DMS153 treated with DMSO at 0.1 percent for 48 hours (cell line): ENCODE measurements around the gene RRN3.
A peak's percentile ranks its signal among the peaks of the same experiment; 100 is the strongest.
"Not testable (repeated sequence)": the region's sequence is repeated elsewhere in the genome, so short reads cannot be mapped to it uniquely, and the experiment has no call there.

Experiments
- DNase-seq: peaks from one replicate; lab custom pipeline; 2025; ENCODE audit not compliant: unreplicated experiment; lab: John Stamatoyannopoulos, UW

The RRN3 gene

DNA sequence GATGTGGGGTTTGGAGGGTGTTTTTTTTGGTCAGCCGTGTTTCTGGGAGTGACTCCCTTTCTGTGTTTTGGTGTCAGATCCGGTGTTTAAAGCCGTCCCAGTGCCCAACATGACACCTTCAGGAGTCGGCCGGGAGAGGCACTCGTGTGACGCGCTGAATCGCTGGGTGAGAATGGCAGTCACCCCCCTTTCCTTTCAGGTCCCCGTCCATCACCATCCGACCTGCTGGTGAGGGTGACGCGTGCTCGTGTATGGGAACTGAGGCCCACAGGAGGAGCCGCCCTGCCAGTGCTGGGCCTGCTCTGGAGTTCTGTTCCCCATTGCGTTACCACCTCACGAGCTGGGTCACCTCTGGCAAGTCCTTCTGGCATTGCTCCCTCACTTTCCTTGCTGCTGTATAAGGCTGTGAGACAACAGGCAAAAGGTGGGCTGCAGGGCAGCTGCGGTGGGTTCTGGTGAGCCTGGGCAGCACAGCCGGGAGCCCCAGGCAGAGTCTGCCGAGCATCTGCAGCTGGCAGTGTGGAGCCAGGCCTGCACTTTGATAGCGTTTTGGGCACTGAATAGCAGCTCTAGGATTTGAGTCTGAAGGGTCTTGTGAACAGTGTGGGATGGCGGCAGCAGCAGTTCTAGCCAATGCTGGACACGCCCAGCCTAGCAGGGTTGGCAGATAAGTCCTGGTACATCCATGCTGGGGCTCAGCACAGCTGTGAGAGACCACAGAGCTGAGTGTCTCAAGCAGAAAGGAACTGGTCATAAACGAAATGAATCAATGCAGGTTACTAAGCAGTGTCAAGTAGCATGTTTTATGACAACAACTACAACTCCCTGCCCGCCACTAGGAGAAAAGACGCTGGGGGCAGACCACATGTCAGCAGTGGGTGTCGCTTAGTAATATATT is 65.0 kb downstream of the RRN3 start:
- DNase-seq: not testable (repeated sequence)

DNA sequence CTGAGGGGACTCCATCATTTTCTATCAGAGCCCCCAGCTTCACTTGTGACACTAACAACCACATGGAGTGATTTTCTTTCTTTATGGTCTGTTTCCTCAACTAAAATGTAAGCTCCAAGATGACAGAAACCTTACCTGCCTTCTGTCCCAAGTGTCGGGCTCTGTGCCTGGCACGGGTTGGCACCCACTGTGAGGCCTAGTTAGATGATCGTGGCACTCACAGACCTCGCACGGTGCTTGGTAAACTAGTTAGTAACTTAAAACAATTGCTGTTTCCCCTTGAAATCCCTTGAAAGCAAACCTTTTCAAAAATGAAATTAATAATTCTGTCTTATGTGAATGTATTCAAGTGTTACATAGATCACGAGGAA is 65.7 kb downstream of the RRN3 start:
- not testable (repeated sequence) for DNase-seq

DNA sequence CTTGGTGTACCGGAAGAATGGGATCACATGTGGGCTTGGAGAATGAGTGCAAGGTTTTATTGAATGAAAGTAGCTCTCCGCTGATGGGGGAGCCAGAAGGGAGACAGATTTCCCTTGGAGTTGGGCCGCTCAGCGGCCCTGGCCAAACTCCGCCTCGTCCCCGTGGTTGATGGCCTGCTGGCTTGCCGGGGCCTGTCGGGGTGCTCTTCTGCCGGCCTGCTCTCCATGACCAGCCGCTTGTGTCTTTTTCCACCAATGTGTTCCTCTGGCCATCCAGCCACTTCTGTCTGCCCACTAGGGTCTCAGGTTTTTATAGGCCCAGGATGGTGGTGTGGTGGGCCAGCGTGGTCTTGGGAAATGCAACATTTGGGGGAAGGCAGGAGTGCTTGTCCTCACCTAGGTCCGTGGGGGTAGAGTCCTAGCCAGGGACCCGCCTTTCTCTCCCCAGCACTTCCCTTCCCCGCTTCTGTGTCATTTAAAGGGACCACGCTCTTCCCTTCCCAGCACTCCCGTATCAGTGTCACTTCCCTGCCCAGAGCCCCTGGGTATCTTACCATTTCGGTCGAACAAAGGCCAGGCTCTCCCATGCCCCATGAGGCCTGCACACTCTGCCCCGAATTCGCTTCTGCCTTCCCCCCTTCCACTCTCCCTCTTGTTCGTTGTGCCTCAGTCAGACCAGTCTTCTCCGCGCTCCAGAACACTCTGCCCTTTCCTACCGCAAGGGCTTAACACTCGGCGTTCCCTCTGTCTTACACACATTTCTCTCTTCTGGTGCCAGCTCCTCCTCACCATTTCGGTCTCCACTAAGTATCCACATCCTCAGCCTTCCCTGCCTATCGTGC is 66.3 kb downstream of the RRN3 start:
- not testable (repeated sequence) for DNase-seq

DNA sequence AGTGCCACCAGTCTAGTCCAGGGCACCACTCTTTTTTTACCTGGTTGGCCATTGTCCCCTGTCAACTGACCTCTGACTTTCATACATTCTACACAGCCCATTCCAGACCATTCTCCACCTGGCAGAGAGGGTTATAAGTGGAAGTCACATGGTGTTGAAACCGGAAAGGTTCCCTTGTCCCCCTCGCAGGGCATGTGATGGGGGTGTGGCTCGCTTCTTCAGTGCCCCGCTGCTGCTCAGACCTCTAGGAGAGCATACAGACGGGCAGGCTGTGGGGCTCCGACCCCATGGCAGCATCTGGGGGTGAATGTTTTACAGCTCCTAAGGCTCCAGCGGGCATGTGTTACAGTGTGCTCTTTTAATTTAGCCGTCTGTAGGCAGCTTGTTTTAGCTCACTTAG is 67.0 kb downstream of the RRN3 start:
- DNase-seq: not testable (repeated sequence)

DNA sequence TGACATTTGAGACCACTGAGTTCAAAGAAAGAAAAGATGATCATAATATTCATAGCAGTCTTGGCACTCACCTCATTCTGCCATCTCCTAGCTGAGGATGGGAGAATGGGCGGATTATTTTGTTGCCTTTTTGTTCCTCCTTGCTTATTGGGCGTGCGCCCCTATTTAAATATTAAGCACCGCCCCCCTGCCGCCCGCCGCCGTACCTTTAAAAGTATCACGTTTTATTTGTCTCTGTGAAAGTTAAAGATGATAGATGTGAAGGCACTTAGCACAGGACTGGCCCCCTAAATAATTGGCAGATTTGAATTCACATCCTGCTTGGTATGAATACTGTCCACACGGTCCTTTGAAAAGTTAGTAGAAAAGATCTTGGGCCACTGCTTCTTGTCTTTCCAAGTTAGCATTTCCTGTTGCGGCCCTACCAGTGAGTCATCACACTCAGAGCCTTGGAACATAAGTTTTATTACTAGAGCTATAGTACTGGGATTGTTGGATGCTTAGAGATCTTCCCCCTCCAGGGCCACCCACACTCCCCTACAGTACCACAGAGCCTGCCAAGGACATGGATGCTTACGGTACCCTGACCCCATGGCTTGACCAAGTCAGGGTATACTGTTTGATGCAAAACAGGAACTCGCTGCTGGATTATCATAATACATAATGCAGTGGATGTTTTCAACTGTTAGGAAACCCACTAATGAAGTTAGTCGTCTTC is 68.7 kb downstream of the RRN3 start:
- DNase-seq: not testable (repeated sequence)

DNA sequence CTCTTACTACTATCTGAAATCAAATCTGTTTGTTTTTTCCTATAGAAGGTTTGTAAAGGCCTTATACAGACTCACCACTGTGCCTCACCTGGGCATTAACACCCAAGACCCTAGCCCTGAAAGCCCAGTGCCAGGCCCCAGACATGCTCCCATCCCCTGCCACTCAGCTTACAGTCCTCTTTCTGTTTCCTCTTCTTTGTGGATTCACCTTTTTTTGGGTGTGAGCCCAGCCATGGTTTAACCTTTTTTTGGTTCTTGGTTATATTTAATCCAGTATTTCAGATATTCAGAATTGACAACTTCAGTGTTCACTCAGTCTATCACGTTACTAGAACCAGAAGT is 69.2 kb downstream of the RRN3 start:
- DNase-seq: not testable (repeated sequence)

DNA sequence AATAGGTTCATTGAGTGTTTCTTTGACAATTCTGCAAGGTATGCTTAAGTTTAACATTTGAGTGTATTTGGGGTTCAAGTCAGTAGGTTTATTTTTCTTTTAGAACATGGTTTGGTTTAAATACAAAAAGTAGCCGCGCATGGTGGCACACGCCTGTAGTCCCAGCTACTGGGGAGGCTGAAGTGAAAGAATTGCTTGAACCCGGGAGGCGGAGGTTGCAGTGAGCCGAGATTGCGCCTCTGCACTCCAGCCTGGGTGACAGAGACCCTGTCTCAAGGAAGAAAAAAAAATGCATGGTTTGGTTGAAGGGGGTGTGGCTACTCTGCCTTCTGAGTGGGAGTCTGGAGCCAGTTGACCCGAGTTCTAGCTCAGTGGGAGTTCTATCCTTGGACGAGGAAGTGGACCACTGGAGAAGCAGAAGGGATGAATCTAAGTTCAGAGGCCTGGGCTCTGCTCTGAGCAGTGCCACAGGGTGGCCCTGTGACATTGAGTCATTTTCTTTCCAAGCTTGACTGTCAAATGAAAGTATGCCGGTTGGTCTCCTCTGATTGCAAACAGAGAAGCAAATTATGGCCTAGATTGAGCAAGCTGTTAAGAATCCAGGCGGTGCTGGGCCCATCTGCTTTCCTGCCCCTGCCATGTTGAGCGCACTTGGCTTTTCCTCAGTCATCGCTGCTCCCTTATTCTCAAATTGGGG is 70.5 kb downstream of the RRN3 start:
- not testable (repeated sequence) for DNase-seq

DNA sequence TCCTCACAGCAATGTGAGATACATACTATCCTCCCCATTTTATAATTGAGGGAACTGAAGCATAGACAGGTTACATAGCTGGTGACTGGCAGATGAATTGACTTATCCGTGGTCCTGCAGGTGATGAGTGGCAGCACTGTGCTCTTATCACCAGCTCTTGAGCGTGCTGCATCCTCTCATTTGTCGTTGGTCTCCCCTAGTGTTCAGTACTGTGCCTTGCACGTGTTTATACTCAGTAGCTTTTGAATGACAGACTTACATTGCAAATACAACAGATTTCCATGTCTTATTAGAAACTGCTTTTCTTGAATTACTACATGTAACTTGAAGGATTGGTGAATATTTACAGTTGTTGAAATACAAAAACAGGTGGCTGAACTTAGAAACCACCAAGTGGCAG is 71.9 kb downstream of the RRN3 start:
- DNase-seq: peak; percentile 19

DNA sequence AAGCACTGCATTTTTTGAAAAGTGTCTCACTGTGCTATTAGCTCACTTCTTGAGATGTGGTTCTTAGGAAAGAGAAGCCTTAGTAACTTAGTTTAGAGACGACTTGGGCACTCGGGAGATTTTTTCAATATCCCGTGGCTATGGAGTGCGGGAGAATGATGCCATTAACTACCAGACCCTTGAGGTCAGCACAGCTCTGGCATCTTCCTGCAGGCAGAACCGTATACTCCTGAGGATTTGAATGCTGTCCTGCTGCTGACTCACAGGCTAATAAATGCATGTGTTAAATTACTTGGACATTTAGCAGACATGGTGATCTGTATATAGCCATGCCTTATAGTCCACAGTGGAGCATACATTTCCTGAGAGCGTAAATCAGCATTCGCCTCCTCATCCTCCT is 72.6 kb downstream of the RRN3 start:
- DNase-seq: not testable (repeated sequence)

DNA sequence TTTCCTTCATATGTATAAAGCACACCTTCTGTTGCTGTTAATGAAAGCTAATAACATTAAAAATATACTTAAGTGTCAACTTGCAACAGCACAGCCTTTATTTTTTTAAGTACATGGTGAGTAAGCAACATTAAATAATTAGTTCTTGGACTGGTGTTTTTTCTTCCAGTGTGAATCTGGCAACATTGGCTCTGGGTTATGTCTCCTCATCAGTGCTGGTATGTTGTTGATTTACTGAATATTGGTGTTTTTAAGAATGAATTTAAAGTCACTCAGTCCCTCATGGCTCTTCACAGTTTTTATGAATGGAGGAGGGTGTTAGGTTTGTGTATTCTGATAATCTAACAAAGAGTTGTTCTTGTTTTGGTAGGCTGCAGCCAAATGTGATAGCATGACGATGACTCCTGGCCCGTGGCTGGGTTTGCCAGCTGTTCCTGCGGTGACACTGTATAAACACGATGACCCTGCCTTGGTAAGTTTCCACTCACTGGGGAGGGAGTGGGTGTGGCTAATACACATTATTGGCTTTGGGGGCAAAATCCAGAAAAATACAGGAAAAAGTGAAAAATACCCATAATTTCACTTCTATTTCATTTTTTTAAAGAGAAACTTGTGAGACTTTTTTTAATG is 77.0 kb downstream of the RRN3 start:
- DNase-seq: not testable (repeated sequence)

DNA sequence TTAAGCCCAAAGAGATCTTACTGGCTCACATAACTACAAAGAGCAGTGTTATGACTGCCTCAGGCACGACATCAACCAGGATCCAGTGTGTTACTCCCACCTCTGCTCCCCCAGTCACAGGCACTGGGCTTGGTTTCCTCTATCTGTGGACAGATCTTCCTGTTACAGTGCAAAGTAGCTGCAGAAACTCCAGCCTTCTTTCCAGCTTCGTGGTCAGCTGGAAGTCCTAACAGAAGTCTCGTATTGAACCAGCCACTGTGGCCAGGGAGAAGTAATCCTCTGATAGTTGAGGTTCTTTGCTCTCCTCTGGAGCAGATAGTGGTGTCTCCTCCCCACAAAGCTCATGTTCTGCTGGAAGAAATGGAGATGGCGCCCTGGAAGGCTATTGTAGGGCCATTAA is 77.7 kb downstream of the RRN3 start:
- not testable (repeated sequence) for DNase-seq

DNA sequence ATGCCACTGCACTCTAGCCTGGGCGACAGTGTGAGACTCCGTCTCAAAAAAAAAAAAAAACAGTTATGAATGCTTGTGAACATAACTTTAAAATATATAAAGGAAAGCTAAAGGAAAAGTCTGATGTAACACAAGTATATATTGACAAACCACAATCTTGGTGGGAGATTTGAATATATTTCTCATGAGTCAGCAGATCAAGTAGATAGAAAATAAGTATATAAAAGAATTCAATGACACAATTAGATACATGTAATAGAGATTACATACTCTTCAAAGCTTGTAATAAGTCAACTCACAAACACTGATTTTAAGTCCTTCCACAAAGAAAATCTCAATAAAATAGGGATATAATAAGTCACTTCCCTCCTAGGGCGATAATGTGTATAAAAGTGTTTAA is 78.4 kb downstream of the RRN3 start:
- DNase-seq: not testable (repeated sequence)

DNA sequence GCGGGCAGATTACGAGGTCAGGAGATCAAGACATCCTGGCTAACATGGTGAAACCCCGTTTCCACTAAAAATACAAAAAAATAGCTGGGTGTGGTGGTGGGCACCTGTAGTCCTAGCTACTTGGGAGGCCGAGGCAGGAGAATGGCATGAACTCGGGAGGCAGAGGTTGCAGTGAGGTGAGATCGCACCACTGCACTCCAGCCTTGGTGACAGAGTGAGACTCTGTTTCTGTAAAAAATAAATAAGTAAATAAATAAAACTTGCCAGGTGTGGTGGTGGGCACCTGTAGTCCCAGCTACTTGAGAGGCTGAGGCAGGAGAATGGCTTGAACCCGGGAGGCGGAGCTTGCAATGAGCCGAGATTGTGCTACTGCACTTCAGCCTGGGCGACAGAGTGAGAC is 81.1 kb downstream of the RRN3 start:
- DNase-seq: not testable (repeated sequence)
